HepG2 (cell line): Measurements from ENCODE around the gene RBM5. TPM values are rescaled to one million over a fixed set of nuclear protein-coding genes. Genes with fewer than 3 reads are reported as not detected.
A peak's percentile ranks its signal among the peaks of the same experiment; 100 is the strongest.

Experiments
- ATF7 ChIP-seq, 2 experiments: fragments of 450-650 bp in 1 of 2; sonication (generic) in 1 of 2; formaldehyde crosslinking in 1 of 2; IDR thresholded peaks; 2 replicates each; pipeline versions ENCODE4 v1.4.0 to v1.6.1; 2016 to 2020; ENCODE audit warnings: antibody characterized with exemption in 1 of 2, mild to moderate bottlenecking in 1 of 2, missing genetic modification reagents in 1 of 2
- CHD2 ChIP-seq: IDR thresholded peaks from 2 replicates; pipeline ENCODE4 v1.6.1; 2011; ENCODE audit warnings: low read depth, low read length, improper control_type of control experiment
- DNMT3B ChIP-seq: conservative IDR thresholded peaks from 2 replicates; pipeline ENCODE4 v1.6.1; 2016; ENCODE audit warnings: missing biosample characterization, control low read depth
- DR1 ChIP-seq: sonication (generic); formaldehyde crosslinking; IDR thresholded peaks from 2 replicates; pipeline ENCODE4 v1.8.0; 2021; ENCODE audit warnings: mild to moderate bottlenecking, missing genetic modification reagents, inconsistent platforms
- FOXC1 ChIP-seq: sonication (generic); formaldehyde crosslinking; IDR thresholded peaks from 2 replicates; pipeline ENCODE4 v1.8.0; 2022; ENCODE audit warnings: mild to moderate bottlenecking, missing genetic modification reagents, borderline replicate concordance
- FOXP1 ChIP-seq, 2 experiments: fragments of 450-650 bp in 1 of 2; IDR thresholded peaks; 2 replicates each; pipeline ENCODE4 v1.6.1; 2017 to 2018; ENCODE audit warnings: antibody characterized with exemption in 1 of 2
- HMGXB3 ChIP-seq: sonication (generic); formaldehyde crosslinking; IDR thresholded peaks from 2 replicates; pipeline ENCODE4 v1.4.0; 2020; ENCODE audit warnings: missing genetic modification reagents, borderline replicate concordance
- HOXA5 ChIP-seq: sonication (generic); formaldehyde crosslinking; IDR thresholded peaks from 2 replicates; pipeline ENCODE4 v1.4.0; 2020; ENCODE audit warnings: missing genetic modification reagents
- MEIS2 ChIP-seq: sonication (generic); formaldehyde crosslinking; IDR thresholded peaks from 2 replicates; pipeline ENCODE4 v1.9.0; 2021; ENCODE audit warnings: mild to moderate bottlenecking, missing genetic modification reagents
- PLSCR1 ChIP-seq: sonication (generic); formaldehyde crosslinking; IDR thresholded peaks from 2 replicates; pipeline ENCODE4 v1.5.0; 2020; ENCODE audit warnings: missing genetic modification reagents, mild to moderate bottlenecking, borderline replicate concordance
- POGK ChIP-seq: sonication (generic); formaldehyde crosslinking; conservative IDR thresholded peaks from 2 replicates; pipeline ENCODE4 v1.8.0; 2022; ENCODE audit warnings: mild to moderate bottlenecking, moderate library complexity, missing genetic modification reagents
- POLR2G ChIP-seq: fragments of 200-400 bp; formaldehyde crosslinking; IDR thresholded peaks from 2 replicates; pipeline ENCODE4 v1.6.1; 2018; ENCODE audit warnings: mild to moderate bottlenecking, low read depth, low read length, moderate library complexity
- TFDP1 ChIP-seq: IDR thresholded peaks from 2 replicates; pipeline ENCODE4 v1.6.1; 2016; ENCODE audit warnings: missing compliant biosample characterization, missing genetic modification reagents, borderline replicate concordance
- THYN1 ChIP-seq: sonication (generic); formaldehyde crosslinking; IDR thresholded peaks from 2 replicates; pipeline ENCODE4 v1.8.1; 2023; ENCODE audit warnings: low read depth, mild to moderate bottlenecking, moderate library complexity, missing genetic modification reagents, borderline replicate concordance
- ZBTB42 ChIP-seq: sonication (generic); formaldehyde crosslinking; IDR thresholded peaks from 2 replicates; pipeline ENCODE4 v1.5.0; 2020; ENCODE audit warnings: mild to moderate bottlenecking, missing genetic modification reagents
- ZEB1 ChIP-seq: IDR thresholded peaks from 2 replicates; pipeline ENCODE4 v1.6.1; 2012; ENCODE audit warnings: mild to moderate bottlenecking, low read depth, inconsistent platforms; ENCODE audit not compliant: insufficient replicate concordance
- ZNF225 ChIP-seq: sonication (generic); formaldehyde crosslinking; IDR thresholded peaks from 2 replicates; pipeline ENCODE4 v1.4.0; 2020; ENCODE audit warnings: mild to moderate bottlenecking, missing genetic modification reagents
- ZNF230 ChIP-seq: sonication (generic); formaldehyde crosslinking; IDR thresholded peaks from 2 replicates; pipeline ENCODE4 v1.4.0; 2020; ENCODE audit warnings: mild to moderate bottlenecking, missing genetic modification reagents
- ZNF292 ChIP-seq: sonication (generic); formaldehyde crosslinking; IDR thresholded peaks from 2 replicates; pipeline ENCODE4 v1.8.1; 2022; ENCODE audit warnings: mild to moderate bottlenecking, low read depth, missing genetic modification reagents, borderline replicate concordance
- ZNF530 ChIP-seq: sonication (generic); formaldehyde crosslinking; IDR thresholded peaks from 2 replicates; pipeline ENCODE4 v1.5.0; 2020; ENCODE audit warnings: low read depth, mild to moderate bottlenecking, missing genetic modification reagents
- ZNF597 ChIP-seq: sonication (generic); formaldehyde crosslinking; IDR thresholded peaks from 2 replicates; pipeline ENCODE4 v1.5.0; 2020; ENCODE audit warnings: missing genetic modification reagents
- polyA plus RNA-seq, 8 experiments: library from polyadenylated mRNA; depleted of rRNA in 3 of 8; stranded (reverse) in 7 of 8; unstranded in 1 of 8; fragments of >200 nt; fragmentation: Illumina TruSeq in 4 of 8; extraction: Trizol in 4 of 8; gene quantifications; 2 replicates each; pipeline versions ENCODE4 v1.2.1 to v1.2.3, GENCODE V29; 2011 to 2016; ENCODE audit warnings: low read depth in 4 of 8, missing spikeins in 1 of 8, mixed read lengths in 1 of 8; ENCODE audit not compliant: insufficient read depth in 1 of 8
- total RNA-seq, 5 experiments: library from RNA; depleted of rRNA; stranded (reverse); fragments of >200 nt; fragmentation: Illumina TruSeq; extraction: Trizol; gene quantifications; 2 replicates each; pipeline ENCODE4 v1.2.3, GENCODE V29; 2016; ENCODE audit warnings: low read depth in 1 of 5

The RBM5 gene
- total and polyA plus RNA-seq, 2 of the 13 experiments (the other 11 are each of a cell fraction or from before 2014, with no cell fraction given), result 106 to 204 TPM

- no peak for TF ChIP-seq ZNF292
- no peak for TF ChIP-seq ZNF230 (CRISPR knock-in tag)
- no peak for TF ChIP-seq DNMT3B (CRISPR knock-in tag)
- TF ChIP-seq FOXP1 (IDR thresholded peaks at IDR 0.05), result no peak
- no peak for TF ChIP-seq FOXP1 (CRISPR knock-in tag; IDR thresholded peaks at IDR 0.05)
- no peak for TF ChIP-seq POLR2G
- 0 out of 2 replicates have a peak, but pooled peaks have one; percentile 12 for TF ChIP-seq FOXC1
- no peak; the same call in 1 of the 2 replicates for TF ChIP-seq POGK (CRISPR knock-in tag)
- TF ChIP-seq TFDP1, result no peak
- peak; percentile 28 for TF ChIP-seq ZEB1
- TF ChIP-seq ATF7 (IDR thresholded peaks at IDR 0.05), result no peak
- TF ChIP-seq ATF7 (CRISPR knock-in tag; IDR thresholded peaks at IDR 0.05), result no peak
- TF ChIP-seq MEIS2 (CRISPR knock-in tag), result no peak
- no peak for TF ChIP-seq ZNF530
- TF ChIP-seq ZBTB42 (CRISPR knock-in tag), result no peak
- no peak for TF ChIP-seq CHD2
- no peak for TF ChIP-seq THYN1 (CRISPR knock-in tag)
- no peak for TF ChIP-seq ZNF597 (CRISPR knock-in tag)
- TF ChIP-seq HMGXB3, result no peak
- TF ChIP-seq HOXA5 (CRISPR knock-in tag), result no peak
- no peak for TF ChIP-seq PLSCR1 (CRISPR knock-in tag)
- no peak for TF ChIP-seq DR1
- TF ChIP-seq ZNF225, result peak; percentile 19; the same call in 1 of the 2 replicates
These were observed 65.7 kb downstream of the RBM5 start (continued) for GRCh38 chr3:50154476-50154839.
